GM18508 (cell line): Measurements from ENCODE around the gene SFN.
A peak's percentile ranks its signal among the peaks of the same experiment; 100 is the strongest.
"Not testable (repeated sequence)": the region's sequence is repeated elsewhere in the genome, so short reads cannot be mapped to it uniquely, and the experiment has no call there.

Experiments
- ATAC-seq: cut with Tn5 transposase; IDR thresholded peaks from one replicate; pipeline ENCODE4 v1.9.1; 2021; ENCODE audit warnings: moderate number of reproducible peaks; ENCODE audit not compliant: insufficient read depth, unreplicated experiment

Gene SFN

GRCh38 chr1:26862781-26863684, at the start of gene SFN:
TSS of gene SFN (plus strand) at chr1:26863149. CDS start at chr1:26863213, 64 bp downstream.
- ATAC-seq, result no peak

GRCh38 chr1:26814377-26814776, 48.6 kb upstream of the SFN start:
- ATAC-seq, result no peak

GRCh38 chr1:26814893-26815292, 48.1 kb upstream of the SFN start:
- ATAC-seq, result no peak

- ATAC-seq, result peak; percentile 63
Observed at GRCh38 chr1:26820784-26821269, 42.1 kb upstream of the SFN start.

GRCh38 chr1:26822737-26823395, 40.1 kb upstream of the SFN start:
- ATAC-seq, result no peak

- no peak for ATAC-seq
Observed at GRCh38 chr1:26824731-26825130, 38.2 kb upstream of the SFN start.

GRCh38 chr1:26826261-26827105, 36.5 kb upstream of the SFN start, which contains the start of gene ZDHHC18:
TSS of gene ZDHHC18 (plus strand) at chr1:26826688. CDS start at chr1:26826805, 117 bp downstream.
- no peak for ATAC-seq

- ATAC-seq, result no peak
Observed at GRCh38 chr1:26827106-26827604, 35.8 kb upstream of the SFN start.

- ATAC-seq, result no peak
Observed at GRCh38 chr1:26827663-26828062, 35.3 kb upstream of the SFN start.

GRCh38 chr1:26828411-26828991, 34.4 kb upstream of the SFN start:
- no peak for ATAC-seq

- ATAC-seq, result no peak
Observed at GRCh38 chr1:26829184-26829911, 33.6 kb upstream of the SFN start.

GRCh38 chr1:26831059-26831458, 31.9 kb upstream of the SFN start:
- ATAC-seq, result no peak

- ATAC-seq, result no peak
Observed at GRCh38 chr1:26831546-26832248, 31.3 kb upstream of the SFN start.

- no peak for ATAC-seq
Observed at GRCh38 chr1:26832249-26832960, 30.5 kb upstream of the SFN start.

GRCh38 chr1:26833432-26834405, 29.2 kb upstream of the SFN start:
- ATAC-seq, result peak; percentile 63

GRCh38 chr1:26837665-26838064, 25.3 kb upstream of the SFN start:
- not testable (repeated sequence) for ATAC-seq
